GM23338 (cell line): Measurements from ENCODE around the gene MAP3K13. TPM values are rescaled to one million over a fixed set of nuclear protein-coding genes. Genes with fewer than 3 reads are reported as not detected.

Experiments used
- ATAC-seq: fragments of 200-7000 bp; cut with Tn5 transposase; 3 replicates; pipeline ENCODE4 v1.9.1; 2020
- DNase-seq: peaks from one replicate; pipeline ENCODE4 v3.0.0-alpha.2; 2015; ENCODE audit warnings: low spot score
- H2AFZ ChIP-seq: fragments of 200-600 bp; sonication (generic); 2 replicates; pipeline ENCODE4 v1.8.0; 2016; ENCODE audit warnings: antibody characterized with exemption, mild to moderate bottlenecking, moderate library complexity
- H3F3A ChIP-seq: fragments of 200-600 bp; sonication (generic); replicated peaks from 2 replicates; pipeline ENCODE4 v1.8.0; 2017; ENCODE audit warnings: antibody characterized with exemption, mixed run types, low read depth
- H3K27ac ChIP-seq: fragments of 200-600 bp; sonication (generic); 2 replicates; pipeline ENCODE4 v1.6.1; 2016; ENCODE audit warnings: low read depth
- H3K27me3 ChIP-seq: fragments of 200-600 bp; sonication (generic); 2 replicates; pipeline ENCODE4 v1.8.0; 2016; ENCODE audit warnings: mild to moderate bottlenecking, mixed run types, moderate library complexity; ENCODE audit not compliant: insufficient read depth
- H3K36me3 ChIP-seq: fragments of 200-600 bp; sonication (generic); 2 replicates; pipeline ENCODE4 v1.8.0; 2016; ENCODE audit warnings: mild to moderate bottlenecking; ENCODE audit not compliant: insufficient read depth
- H3K4me1 ChIP-seq: fragments of 200-600 bp; sonication (generic); 2 replicates; pipeline ENCODE4 v1.8.0; 2016; ENCODE audit warnings: mild to moderate bottlenecking, moderate library complexity; ENCODE audit not compliant: insufficient read depth
- H3K4me2 ChIP-seq: fragments of 200-600 bp; sonication (generic); 2 replicates; pipeline ENCODE4 v1.7.1; 2017; ENCODE audit warnings: mixed run types
- H3K4me3 ChIP-seq: fragments of 200-600 bp; sonication (generic); 2 replicates; pipeline ENCODE4 v1.6.1; 2016; ENCODE audit warnings: mixed run types
- H3K79me2 ChIP-seq: fragments of 200-600 bp; sonication (generic); replicated peaks from 2 replicates; pipeline ENCODE4 v1.8.0; 2017; ENCODE audit warnings: mild to moderate bottlenecking; ENCODE audit not compliant: insufficient read depth
- H3K9me2 ChIP-seq: fragments of 200-600 bp; sonication (generic); 2 replicates; pipeline ENCODE4 v1.8.0; 2017; ENCODE audit not compliant: insufficient read depth
- H4K20me1 ChIP-seq: fragments of 200-600 bp; sonication (generic); replicated peaks from 2 replicates; pipeline ENCODE4 v1.8.0; 2017; ENCODE audit warnings: mild to moderate bottlenecking; ENCODE audit not compliant: insufficient read depth
- H3K27ac Mint-ChIP-seq: 2 replicates; pipeline ENCODE4 v1.8.0; 2020; ENCODE audit warnings: inconsistent platforms, mild to moderate bottlenecking, moderate library complexity, mixed read lengths
- H3K27me3 Mint-ChIP-seq: 3 replicates; pipeline ENCODE4 v1.8.0; 2022; ENCODE audit warnings: low read depth, mild to moderate bottlenecking, moderate library complexity, mixed read lengths, inconsistent platforms; ENCODE audit not compliant: insufficient read depth, poor library complexity
- H3K36me3 Mint-ChIP-seq: 3 replicates; pipeline ENCODE4 v1.8.0; 2021; ENCODE audit warnings: low read depth, mild to moderate bottlenecking, inconsistent platforms, moderate library complexity, mixed read lengths
- H3K4me1 Mint-ChIP-seq: 3 replicates; pipeline ENCODE4 v1.8.0; 2020; ENCODE audit warnings: mild to moderate bottlenecking, inconsistent platforms, mixed read lengths
- H3K4me3 Mint-ChIP-seq: 3 replicates; pipeline ENCODE4 v1.8.0; 2021; ENCODE audit warnings: moderate library complexity, mild to moderate bottlenecking, inconsistent platforms, mixed read lengths
- H3K9me3 Mint-ChIP-seq: 3 replicates; pipeline ENCODE4 v1.8.0; 2020; ENCODE audit warnings: moderate library complexity, mild to moderate bottlenecking, inconsistent platforms, mixed read lengths
- CREB1 ChIP-seq: fragments of 250-450 bp; sonication (Bioruptor Pico); IDR thresholded peaks from 2 replicates; pipeline ENCODE4 v1.5.0; 2020; ENCODE audit warnings: low read depth, mild to moderate bottlenecking, moderate library complexity
- ETS1 ChIP-seq: IDR thresholded peaks from 2 replicates; pipeline ENCODE4 v1.6.1; 2016; ENCODE audit warnings: antibody characterized with exemption
- EZH2 ChIP-seq: fragments of 200-600 bp; sonication (generic); IDR thresholded peaks from one replicate; pipeline ENCODE4 v1.8.0; 2017; ENCODE audit warnings: antibody characterized with exemption, mild to moderate bottlenecking, low read depth; ENCODE audit not compliant: unreplicated experiment
- EZH2phosphoT487 ChIP-seq: fragments of 200-600 bp; sonication (generic); IDR thresholded peaks from one replicate; pipeline ENCODE4 v1.8.1; 2018; ENCODE audit warnings: antibody characterized with exemption; ENCODE audit not compliant: unreplicated experiment
- JUNB ChIP-seq: IDR thresholded peaks from one replicate; pipeline ENCODE4 v1.6.1; 2016; ENCODE audit warnings: antibody characterized with exemption; ENCODE audit not compliant: unreplicated experiment
- NANOG ChIP-seq: IDR thresholded peaks from 2 replicates; pipeline ENCODE4 v1.6.1; 2016; ENCODE audit warnings: antibody characterized with exemption, borderline replicate concordance
- POLR2AphosphoS5 ChIP-seq: IDR thresholded peaks from 2 replicates; pipeline ENCODE4 v1.6.1; 2016; ENCODE audit warnings: antibody characterized with exemption, low read depth
- STAT1 ChIP-seq: IDR thresholded peaks from one replicate; pipeline ENCODE4 v1.6.1; 2016; ENCODE audit warnings: antibody characterized with exemption; ENCODE audit not compliant: unreplicated experiment
- ZNF114 ChIP-seq: fragments of 250-450 bp; sonication (Bioruptor Pico); IDR thresholded peaks from 2 replicates; pipeline ENCODE4 v1.5.0; 2020; ENCODE audit warnings: mild to moderate bottlenecking, moderate library complexity
- ZNF331 ChIP-seq: fragments of 250-450 bp; sonication (Bioruptor Pico); IDR thresholded peaks from 2 replicates; pipeline ENCODE4 v1.5.0; 2020; ENCODE audit warnings: low read depth, mild to moderate bottlenecking, moderate library complexity
- ZNF462 ChIP-seq: fragments of 250-450 bp; sonication (Bioruptor Pico); IDR thresholded peaks from 2 replicates; pipeline ENCODE4 v1.5.0; 2020; ENCODE audit warnings: mild to moderate bottlenecking, moderate library complexity
- polyA plus RNA-seq: library from polyadenylated mRNA; unstranded; fragments of >200 nt; fragmentation: Nextera tagmentation; extraction: Ambion mirVana; gene quantifications from 2 replicates; pipeline ENCODE4 v1.2.1, GENCODE V29; 2016
- total RNA-seq: library from RNA; depleted of rRNA; stranded (reverse); fragments of >200 nt; shearing (Covaris generic); gene quantifications from 2 replicates; pipeline ENCODE4 v1.2.3, GENCODE V29; 2014
- TF ChIP-seq, protein P1 (sequence below), 2 experiments: fragments of 200-600 bp in 1 of 2; sonication (generic) in 1 of 2; conservative IDR thresholded peaks; 2 replicates each; pipeline versions ENCODE4 v1.5.1 to v1.6.1; 2016 to 2017; ENCODE audit warnings: antibody characterized with exemption in 2 of 2, low read depth in 2 of 2, mild to moderate bottlenecking in 2 of 2, moderate library complexity in 1 of 2
- TF ChIP-seq, protein P2 (sequence below): IDR thresholded peaks from one replicate; pipeline ENCODE4 v1.6.1; 2018; ENCODE audit warnings: antibody characterized with exemption; ENCODE audit not compliant: unreplicated experiment

Gene MAP3K13
- total and polyA plus RNA-seq, 2 experiments from 2014 or later, result 10.7 to 129 TPM

DNA sequence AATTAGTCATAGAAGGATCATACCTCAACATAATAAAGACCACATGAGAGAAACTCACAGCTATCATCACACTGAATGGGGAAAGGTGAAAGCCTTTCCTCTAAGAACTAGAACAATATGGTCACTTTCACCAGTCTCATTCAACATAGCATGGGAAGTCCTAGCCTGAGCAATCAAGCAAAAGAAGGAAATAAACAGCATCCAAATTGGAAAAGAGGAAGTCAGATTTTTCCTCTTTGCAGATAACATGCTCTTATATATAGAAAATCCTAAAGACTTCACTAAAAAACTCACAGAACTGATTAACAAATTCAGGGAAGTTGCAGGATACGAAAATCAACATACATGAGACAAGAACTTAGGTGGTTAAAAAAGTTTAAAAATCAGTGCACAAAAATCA is 24.7 kb downstream of the MAP3K13 start (continued):
- TF ChIP-seq ZNF331 (no peak), JUNB (no peak)

- ATAC-seq, result no peak
- H3F3A ChIP-seq, result no peaks in the 10 kb centered on the region
- Mint-ChIP-seq H3K4me3 (no peak overlapping the region), H3K4me1 (no peaks in the 10 kb centered on the region), H3K36me3 (no peaks in the 10 kb centered on the region), H3K27me3 (peaks cover 2% of the 10 kb centered on the region), H3K27ac (no peak overlapping the region), H3K9me3 (no peaks in the 10 kb centered on the region)
- no peak overlapping the region for H2AFZ ChIP-seq
- no peaks in the 10 kb centered on the region for H3K79me2 ChIP-seq
- no peak overlapping the region for H3K27ac ChIP-seq
- no peaks in the 10 kb centered on the region for H3K4me1 ChIP-seq
- no peak overlapping the region for H3K4me2 ChIP-seq
- no peak overlapping the region for H3K4me3 ChIP-seq
- H3K9me2 ChIP-seq, result no peaks in the 10 kb centered on the region
- DNase-seq, result no peak
- TF ChIP-seq STAT1 (no peak), ZNF114 (CRISPR knock-in tag) (no peak), CREB1 (CRISPR knock-in tag) (no peak), EZH2 (no peak), JUNB (no peak), NANOG (no peak), POLR2AphosphoS5 (no peak), ZNF462 (CRISPR knock-in tag) (no peak), EZH2phosphoT487 (no peak), ZNF331 (no peak), ETS1 (no peak)
- TF ChIP-seq, protein P1, sequence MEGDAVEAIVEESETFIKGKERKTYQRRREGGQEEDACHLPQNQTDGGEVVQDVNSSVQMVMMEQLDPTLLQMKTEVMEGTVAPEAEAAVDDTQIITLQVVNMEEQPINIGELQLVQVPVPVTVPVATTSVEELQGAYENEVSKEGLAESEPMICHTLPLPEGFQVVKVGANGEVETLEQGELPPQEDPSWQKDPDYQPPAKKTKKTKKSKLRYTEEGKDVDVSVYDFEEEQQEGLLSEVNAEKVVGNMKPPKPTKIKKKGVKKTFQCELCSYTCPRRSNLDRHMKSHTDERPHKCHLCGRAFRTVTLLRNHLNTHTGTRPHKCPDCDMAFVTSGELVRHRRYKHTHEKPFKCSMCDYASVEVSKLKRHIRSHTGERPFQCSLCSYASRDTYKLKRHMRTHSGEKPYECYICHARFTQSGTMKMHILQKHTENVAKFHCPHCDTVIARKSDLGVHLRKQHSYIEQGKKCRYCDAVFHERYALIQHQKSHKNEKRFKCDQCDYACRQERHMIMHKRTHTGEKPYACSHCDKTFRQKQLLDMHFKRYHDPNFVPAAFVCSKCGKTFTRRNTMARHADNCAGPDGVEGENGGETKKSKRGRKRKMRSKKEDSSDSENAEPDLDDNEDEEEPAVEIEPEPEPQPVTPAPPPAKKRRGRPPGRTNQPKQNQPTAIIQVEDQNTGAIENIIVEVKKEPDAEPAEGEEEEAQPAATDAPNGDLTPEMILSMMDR (conservative IDR thresholded peaks at IDR 0.05; ENCODE audit: low read depth in 2 of 2), result no peak
- TF ChIP-seq, protein P2, sequence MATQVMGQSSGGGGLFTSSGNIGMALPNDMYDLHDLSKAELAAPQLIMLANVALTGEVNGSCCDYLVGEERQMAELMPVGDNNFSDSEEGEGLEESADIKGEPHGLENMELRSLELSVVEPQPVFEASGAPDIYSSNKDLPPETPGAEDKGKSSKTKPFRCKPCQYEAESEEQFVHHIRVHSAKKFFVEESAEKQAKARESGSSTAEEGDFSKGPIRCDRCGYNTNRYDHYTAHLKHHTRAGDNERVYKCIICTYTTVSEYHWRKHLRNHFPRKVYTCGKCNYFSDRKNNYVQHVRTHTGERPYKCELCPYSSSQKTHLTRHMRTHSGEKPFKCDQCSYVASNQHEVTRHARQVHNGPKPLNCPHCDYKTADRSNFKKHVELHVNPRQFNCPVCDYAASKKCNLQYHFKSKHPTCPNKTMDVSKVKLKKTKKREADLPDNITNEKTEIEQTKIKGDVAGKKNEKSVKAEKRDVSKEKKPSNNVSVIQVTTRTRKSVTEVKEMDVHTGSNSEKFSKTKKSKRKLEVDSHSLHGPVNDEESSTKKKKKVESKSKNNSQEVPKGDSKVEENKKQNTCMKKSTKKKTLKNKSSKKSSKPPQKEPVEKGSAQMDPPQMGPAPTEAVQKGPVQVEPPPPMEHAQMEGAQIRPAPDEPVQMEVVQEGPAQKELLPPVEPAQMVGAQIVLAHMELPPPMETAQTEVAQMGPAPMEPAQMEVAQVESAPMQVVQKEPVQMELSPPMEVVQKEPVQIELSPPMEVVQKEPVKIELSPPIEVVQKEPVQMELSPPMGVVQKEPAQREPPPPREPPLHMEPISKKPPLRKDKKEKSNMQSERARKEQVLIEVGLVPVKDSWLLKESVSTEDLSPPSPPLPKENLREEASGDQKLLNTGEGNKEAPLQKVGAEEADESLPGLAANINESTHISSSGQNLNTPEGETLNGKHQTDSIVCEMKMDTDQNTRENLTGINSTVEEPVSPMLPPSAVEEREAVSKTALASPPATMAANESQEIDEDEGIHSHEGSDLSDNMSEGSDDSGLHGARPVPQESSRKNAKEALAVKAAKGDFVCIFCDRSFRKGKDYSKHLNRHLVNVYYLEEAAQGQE, result no peak
- no peaks in the 10 kb centered on the region for H4K20me1 ChIP-seq
- no peaks in the 10 kb centered on the region for H3K36me3 ChIP-seq
- no peaks in the 10 kb centered on the region for H3K27me3 ChIP-seq
Measured at GRCh38 chr3:185393055-185393454, 30.1 kb downstream of the MAP3K13 start.
